ACC112 (cell line): ENCODE results near the gene FAM169A.
"Not testable (repeated sequence)": the region's sequence is repeated elsewhere in the genome, so short reads cannot be mapped to it uniquely, and the experiment has no call there.

ENCODE experiments used
- H2AFZ ChIP-seq: fragments of 200-600 bp; sonication (generic); one replicate; pipeline ENCODE4 v1.6.0; 2017; ENCODE audit warnings: antibody characterized with exemption, low read length; ENCODE audit not compliant: unreplicated experiment
- H3K27ac ChIP-seq: fragments of 200-600 bp; sonication (generic); 2 replicates; pipeline ENCODE4 v1.5.1; 2014; ENCODE audit warnings: low read depth, mild to moderate bottlenecking, antibody characterized with exemption, low read length, moderate library complexity
- H3K27me3 ChIP-seq: fragments of 200-600 bp; sonication (generic); 2 replicates; pipeline ENCODE4 v1.6.1; 2014; ENCODE audit warnings: mild to moderate bottlenecking, antibody characterized with exemption, low read length, moderate library complexity, mixed read lengths; ENCODE audit not compliant: insufficient read depth
- H3K36me3 ChIP-seq: fragments of 200-600 bp; sonication (generic); 2 replicates; pipeline ENCODE4 v1.6.1; 2016; ENCODE audit warnings: mild to moderate bottlenecking, antibody characterized with exemption, low read length, moderate library complexity, mixed read lengths; ENCODE audit not compliant: insufficient read depth
- H3K4me1 ChIP-seq: fragments of 200-600 bp; sonication (generic); one replicate; pipeline ENCODE4 v1.6.1; 2016; ENCODE audit warnings: low read length, mixed read lengths; ENCODE audit not compliant: insufficient read depth, unreplicated experiment, control insufficient read depth
- H3K4me3 ChIP-seq: fragments of 200-600 bp; sonication (generic); 2 replicates; pipeline ENCODE4 v1.5.1; 2014; ENCODE audit warnings: mild to moderate bottlenecking, low read depth, low read length
- H3K79me2 ChIP-seq: fragments of 200-600 bp; sonication (generic); one replicate; pipeline ENCODE4 v1.6.0; 2016; ENCODE audit warnings: low read length; ENCODE audit not compliant: control insufficient read depth, unreplicated experiment, insufficient read depth

Gene FAM169A

DNA sequence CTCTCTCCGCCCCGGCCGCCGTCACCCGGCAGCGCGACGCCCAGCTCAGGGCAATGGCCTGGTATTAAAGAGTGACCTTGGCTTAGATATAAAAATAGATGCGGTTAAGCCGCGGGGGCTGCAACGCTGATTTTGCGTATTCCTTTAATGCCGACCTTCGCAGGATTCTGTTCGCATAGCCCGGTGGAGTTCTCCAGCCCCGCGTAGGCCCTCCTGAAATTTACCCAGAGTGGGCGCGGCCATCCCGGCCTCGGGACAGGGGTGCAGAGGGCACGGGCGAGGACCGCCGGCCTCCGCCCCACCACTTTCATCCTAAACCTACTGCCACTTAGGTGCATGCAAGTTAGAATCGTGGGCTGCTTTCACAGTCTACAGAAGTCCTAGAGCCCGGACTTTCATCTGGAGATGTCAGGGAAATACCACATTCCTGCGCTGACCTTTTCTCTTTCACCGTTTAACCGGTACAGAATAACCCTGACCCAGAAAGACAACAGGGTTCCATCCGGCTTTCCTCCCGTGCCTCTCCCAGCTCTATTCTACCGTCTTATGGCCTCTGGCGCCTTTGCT lies 492 bp upstream of the FAM169A start:
- Histone ChIP-seq H3K36me3 (no peaks in the 10 kb centered on the region), H3K27ac (no peak overlapping the region), H3K4me1 (peaks cover 3% of the 10 kb centered on the region), H3K27me3 (peaks cover 5% of the 10 kb centered on the region; the same call in 1 of the 2 replicates), H2AFZ (peak overlapping the region; percentile 86), H3K4me3 (peak overlapping the region; percentile 81), H3K79me2 (no peaks in the 10 kb centered on the region)

DNA sequence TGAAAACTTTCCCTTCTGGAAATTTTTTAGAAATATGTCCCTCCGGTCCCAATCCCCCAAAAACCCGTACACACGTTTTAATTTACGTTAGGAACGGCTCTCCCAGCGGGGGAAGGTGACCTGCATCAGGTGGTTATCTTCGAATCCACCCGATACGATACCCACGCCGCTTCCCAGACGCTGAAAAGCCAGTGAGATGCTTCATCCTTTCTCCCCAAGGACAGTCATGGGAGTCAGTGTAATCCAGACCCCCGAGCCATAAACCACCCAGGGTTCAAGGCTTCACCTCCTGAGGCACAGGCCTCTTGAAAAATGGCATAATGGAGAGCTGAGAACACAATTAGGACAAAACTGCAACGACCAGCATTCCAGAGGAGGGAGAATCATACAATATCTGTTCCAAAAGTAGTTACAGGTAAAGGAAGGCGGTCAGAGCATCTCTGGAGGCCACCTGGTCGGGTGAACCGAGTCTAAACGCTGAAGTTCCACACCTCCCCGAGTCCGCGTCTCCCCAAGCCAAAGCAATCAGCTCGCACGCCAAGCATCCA lies 857 bp downstream of the FAM169A start:
- Histone ChIP-seq H3K27ac (no peak overlapping the region), H3K27me3 (peaks cover 5% of the 10 kb centered on the region; the same call in 1 of the 2 replicates), H3K4me3 (peak overlapping the region; percentile 81), H3K36me3 (no peaks in the 10 kb centered on the region), H3K79me2 (no peaks in the 10 kb centered on the region), H3K4me1 (peaks cover 3% of the 10 kb centered on the region), H2AFZ (peak overlapping the region; percentile 86)

DNA sequence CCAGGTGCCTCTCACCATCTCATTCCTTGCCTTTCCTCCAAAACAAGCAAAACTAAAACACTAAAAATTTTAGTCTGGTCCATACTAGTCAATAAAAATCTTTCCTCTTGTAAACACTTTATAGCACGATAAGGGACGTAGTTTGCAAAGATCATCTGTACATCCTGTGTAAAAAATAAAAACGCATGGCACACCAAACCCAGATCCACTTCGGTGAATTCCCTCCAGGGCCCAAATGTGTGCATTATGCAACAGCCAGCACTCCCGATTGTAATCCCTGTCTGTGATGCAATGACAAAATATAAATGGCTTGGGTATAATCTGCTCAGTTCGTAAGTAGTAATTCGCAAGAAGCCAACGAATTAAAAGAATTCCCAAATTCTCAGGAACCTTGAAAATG lies 1.4 kb downstream of the FAM169A start:
- peak overlapping the region; percentile 86 for H2AFZ ChIP-seq
- H3K4me1 ChIP-seq = peaks cover 3% of the 10 kb centered on the region
- no peak overlapping the region for H3K27ac ChIP-seq
- no peaks in the 10 kb centered on the region for H3K79me2 ChIP-seq
- no peaks in the 10 kb centered on the region for H3K36me3 ChIP-seq
- H3K27me3 ChIP-seq = peaks cover 5% of the 10 kb centered on the region; the same call in 1 of the 2 replicates
- H3K4me3 ChIP-seq = peak overlapping the region; percentile 81; the same call in 1 of the 2 replicates

GRCh38 chr5:74863726-74864125 lies 2.5 kb downstream of the FAM169A start:
- Histone ChIP-seq H3K4me1 (peaks cover 3% of the 10 kb centered on the region), H3K27ac (no peak overlapping the region), H3K4me3 (no peak overlapping the region), H3K36me3 (no peaks in the 10 kb centered on the region), H3K79me2 (no peaks in the 10 kb centered on the region), H2AFZ (no peak overlapping the region), H3K27me3 (peaks cover 5% of the 10 kb centered on the region; the same call in 1 of the 2 replicates)

DNA sequence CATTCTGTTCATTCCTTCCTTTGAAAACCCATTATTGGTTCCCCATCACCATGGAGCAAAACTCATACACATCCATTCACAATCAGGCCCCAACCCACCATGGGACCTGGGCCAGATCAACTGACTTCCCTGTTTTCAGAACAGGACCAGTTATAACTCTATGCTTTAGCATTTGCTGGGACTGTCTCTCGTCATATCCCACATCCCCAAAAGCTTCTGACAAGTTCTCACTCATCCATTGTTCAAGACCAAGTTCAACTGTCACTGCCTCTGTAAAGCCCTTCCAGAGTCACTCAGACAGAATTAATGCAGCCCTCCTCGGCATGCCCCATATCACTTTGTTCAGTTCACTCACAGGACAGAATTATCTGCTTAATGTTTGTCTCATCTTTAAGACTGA lies 4.0 kb downstream of the FAM169A start:
- Histone ChIP-seq H3K36me3 (no peaks in the 10 kb centered on the region), H3K27ac (no peak overlapping the region), H3K4me3 (no peak overlapping the region), H3K79me2 (no peaks in the 10 kb centered on the region), H3K4me1 (peaks cover 3% of the 10 kb centered on the region), H3K27me3 (peaks cover 5% of the 10 kb centered on the region; the same call in 1 of the 2 replicates), H2AFZ (no peak overlapping the region)

- H3K36me3 ChIP-seq, H3K79me2 ChIP-seq, H3K27me3 ChIP-seq, H3K4me1 ChIP-seq, H3K4me3 ChIP-seq, H2AFZ ChIP-seq, H3K27ac ChIP-seq: not testable (repeated sequence)
Observed at GRCh38 chr5:74856975-74857374, 9.2 kb downstream of the FAM169A start.

DNA sequence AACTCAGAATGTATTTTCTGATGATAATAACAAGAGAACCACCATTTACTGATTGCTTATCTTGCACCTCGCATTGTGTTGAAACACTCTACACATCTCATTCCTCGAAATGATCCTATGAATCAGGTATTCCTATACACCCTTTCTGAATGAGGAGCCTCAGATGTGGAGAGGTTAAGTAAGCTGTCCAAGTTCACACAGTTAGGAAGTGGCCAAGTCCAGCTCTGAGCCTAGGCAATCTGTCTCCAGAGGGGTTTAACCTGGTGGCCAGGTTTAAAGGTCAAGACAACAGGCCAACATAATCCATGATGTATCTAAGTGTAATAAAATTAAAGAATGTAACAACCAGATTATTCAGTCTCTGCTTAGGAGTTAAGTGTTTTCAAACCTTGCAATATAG lies 12.9 kb downstream of the FAM169A start:
- no peaks in the 10 kb centered on the region for H3K79me2 ChIP-seq
- H3K4me1 ChIP-seq = peaks cover 16% of the 10 kb centered on the region
- H3K36me3 ChIP-seq = no peaks in the 10 kb centered on the region
- H3K4me3 ChIP-seq = no peak overlapping the region
- H3K27ac ChIP-seq = no peak overlapping the region
- H3K27me3 ChIP-seq = no peaks in the 10 kb centered on the region
- H2AFZ ChIP-seq = no peak overlapping the region

- H3K4me1 ChIP-seq = peaks cover 16% of the 10 kb centered on the region
- peak overlapping the region; percentile 97 for H2AFZ ChIP-seq
- H3K27ac ChIP-seq = peak overlapping the region; percentile 82
- no peaks in the 10 kb centered on the region for H3K36me3 ChIP-seq
- no peaks in the 10 kb centered on the region for H3K79me2 ChIP-seq
- peak overlapping the region; percentile 77 for H3K4me3 ChIP-seq
- no peaks in the 10 kb centered on the region for H3K27me3 ChIP-seq
Observed at GRCh38 chr5:74851684-74852353, 14.4 kb downstream of the FAM169A start.

- H2AFZ ChIP-seq = peak overlapping the region; percentile 97
- no peaks in the 10 kb centered on the region for H3K36me3 ChIP-seq
- no peaks in the 10 kb centered on the region for H3K79me2 ChIP-seq
- H3K4me1 ChIP-seq = peaks cover 16% of the 10 kb centered on the region
- no peak overlapping the region for H3K27ac ChIP-seq
- no peaks in the 10 kb centered on the region for H3K27me3 ChIP-seq
- H3K4me3 ChIP-seq = no peak overlapping the region
Observed at GRCh38 chr5:74850789-74851425, 15.3 kb downstream of the FAM169A start.

DNA sequence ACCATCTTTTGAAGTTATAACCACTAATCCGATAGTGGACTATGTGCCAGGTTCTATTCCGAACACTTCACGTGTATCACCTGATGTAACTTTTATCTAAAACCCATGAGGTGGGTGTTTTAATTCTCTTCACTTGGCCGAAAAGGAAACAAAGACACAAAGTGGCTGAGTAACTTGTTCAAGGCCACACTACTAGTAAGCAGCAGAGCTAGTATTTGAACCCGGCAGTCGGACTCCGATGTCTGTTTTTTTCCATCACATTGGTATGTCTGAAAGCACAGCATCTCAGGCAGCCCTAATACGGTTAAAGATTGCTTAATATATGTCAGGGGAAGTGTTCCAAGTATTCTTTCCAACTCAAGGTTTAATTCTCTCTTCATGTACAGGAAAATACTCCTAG lies 16.2 kb downstream of the FAM169A start:
- Histone ChIP-seq H3K27ac (no peak overlapping the region), H2AFZ (no peak overlapping the region)

More for the DNA sequence above, 16.2 kb downstream of the FAM169A start:
- peaks cover 16% of the 10 kb centered on the region for H3K4me1 ChIP-seq
- no peaks in the 10 kb centered on the region for H3K79me2 ChIP-seq
- H3K4me3 ChIP-seq = no peak overlapping the region
- H3K27me3 ChIP-seq = no peaks in the 10 kb centered on the region
- no peaks in the 10 kb centered on the region for H3K36me3 ChIP-seq
